ENCODE results near the gene IQCM.
"Not testable (repeated sequence)": the region's sequence is repeated elsewhere in the genome, so short reads cannot be mapped to it uniquely, and the experiment has no call there.

IQCM gene

GRCh38 chr4:149553959-149554520, 261.6 kb downstream of the IQCM start:
- no peak for DNase-seq

GRCh38 chr4:149552601-149553000, 263.0 kb downstream of the IQCM start:
- DNase-seq: no peak

- DNase-seq: no peak
Observed at GRCh38 chr4:149549911-149550310, 265.7 kb downstream of the IQCM start.

GRCh38 chr4:149534779-149535178, 280.9 kb downstream of the IQCM start:
- DNase-seq: no peak

- DNase-seq: no peak
Observed at GRCh38 chr4:149531861-149532260, 283.8 kb downstream of the IQCM start.

- no peak for DNase-seq
Observed at GRCh38 chr4:149523039-149523438, 292.6 kb downstream of the IQCM start.

GRCh38 chr4:149521611-149522425, 293.8 kb downstream of the IQCM start:
- DNase-seq: no peak

GRCh38 chr4:149518471-149518870, 297.2 kb downstream of the IQCM start:
- no peak for DNase-seq

GRCh38 chr4:149513081-149513480, 302.6 kb downstream of the IQCM start:
- DNase-seq: no peak

GRCh38 chr4:149512501-149512900, 303.1 kb downstream of the IQCM start:
- DNase-seq: no peak

- no peak for DNase-seq
Observed at GRCh38 chr4:149511558-149512298, 303.9 kb downstream of the IQCM start.

- DNase-seq: not testable (repeated sequence)
Observed at GRCh38 chr4:149507309-149507708, 308.3 kb downstream of the IQCM start.

- DNase-seq: no peak
Observed at GRCh38 chr4:149500806-149501205, 314.8 kb downstream of the IQCM start.

GRCh38 chr4:149499726-149500125, 315.9 kb downstream of the IQCM start:
- DNase-seq: no peak

GRCh38 chr4:149498246-149498645, 317.4 kb downstream of the IQCM start:
- no peak for DNase-seq

- DNase-seq: no peak
Observed at GRCh38 chr4:149493492-149493891, 322.2 kb downstream of the IQCM start.

GRCh38 chr4:149489321-149489720, 326.3 kb downstream of the IQCM start:
- DNase-seq: no peak

GRCh38 chr4:149486861-149487260, 328.8 kb downstream of the IQCM start:
- no peak for DNase-seq

- DNase-seq: not testable (repeated sequence)
Observed at GRCh38 chr4:149468669-149469068, 347.0 kb downstream of the IQCM start.

GRCh38 chr4:149466446-149466845, 349.2 kb downstream of the IQCM start:
- DNase-seq: no peak

- no peak for DNase-seq
Observed at GRCh38 chr4:149465955-149466354, 349.7 kb downstream of the IQCM start.

GRCh38 chr4:149443537-149443936, 372.1 kb downstream of the IQCM start:
- DNase-seq: no peak

GRCh38 chr4:149441338-149441737, 374.3 kb downstream of the IQCM start:
- DNase-seq: no peak

- DNase-seq: no peak
Observed at GRCh38 chr4:149426461-149426860, 389.2 kb downstream of the IQCM start.
